Activated gamma-delta T cell treated with anti-CD3 and anti-CD28 coated beads, Interleukin-2, amount 50 U/mL, for 16 hours (primary cell): ENCODE measurements around the gene MCTS1.
A peak's percentile ranks its signal among the peaks of the same experiment; 100 is the strongest.
"Not testable (repeated sequence)": the region's sequence is repeated elsewhere in the genome, so short reads cannot be mapped to it uniquely, and the experiment has no call there.

Experiments
- DNase-seq: peaks from one replicate; pipeline ENCODE4 v3.0.0-alpha.2; 2020; ENCODE audit warnings: low read depth

The MCTS1 gene

DNA sequence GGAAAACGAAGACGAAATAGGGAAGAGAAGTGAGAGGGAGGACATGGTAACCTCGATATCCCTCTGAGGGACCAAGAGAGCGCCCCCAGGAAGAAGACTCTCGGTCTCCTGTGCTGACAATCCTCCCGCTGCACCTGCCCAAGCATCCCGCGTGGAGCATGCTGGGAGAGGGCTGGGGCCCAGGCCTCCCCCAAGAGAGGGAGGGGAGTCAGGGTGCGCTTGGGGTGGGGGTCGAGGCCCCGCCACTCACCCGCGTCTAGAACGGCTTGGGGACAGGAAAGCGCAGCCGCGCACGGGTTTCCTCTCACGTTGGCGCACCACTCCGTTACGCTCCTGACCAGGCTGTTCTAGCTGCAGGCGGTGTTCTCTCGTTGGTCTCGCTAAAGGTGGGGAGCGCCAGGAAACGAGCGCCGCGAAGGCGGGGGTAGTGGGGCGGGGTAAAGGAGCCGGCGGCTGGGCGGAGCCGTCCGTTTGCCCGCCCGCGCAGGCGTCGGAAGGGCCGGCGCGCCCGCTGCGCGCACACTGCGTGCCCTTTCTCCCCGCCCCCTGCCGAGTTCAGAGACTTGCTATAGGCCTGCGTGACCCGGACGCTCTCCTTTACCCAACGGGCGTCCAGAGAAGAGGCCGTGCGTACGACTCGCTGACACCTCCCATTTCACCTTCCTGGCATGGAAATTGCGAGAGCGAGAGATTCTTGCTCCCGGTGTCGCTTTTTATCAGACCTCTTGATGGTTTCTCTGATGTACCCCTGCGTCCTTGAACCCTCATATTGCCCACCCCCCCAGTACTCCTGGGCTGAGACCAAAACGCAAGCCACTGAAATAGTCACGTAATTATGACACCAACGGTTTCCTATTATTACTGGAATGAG is 26.0 kb downstream of the MCTS1 start, which contains the start of gene C1GALT1C1:
TSS of gene C1GALT1C1 (minus strand) at position 388 of the 871 bp plus-strand sequence. CDS start 2,888 bp downstream, outside the sequence.
- DNase-seq: peak; percentile 83

DNA sequence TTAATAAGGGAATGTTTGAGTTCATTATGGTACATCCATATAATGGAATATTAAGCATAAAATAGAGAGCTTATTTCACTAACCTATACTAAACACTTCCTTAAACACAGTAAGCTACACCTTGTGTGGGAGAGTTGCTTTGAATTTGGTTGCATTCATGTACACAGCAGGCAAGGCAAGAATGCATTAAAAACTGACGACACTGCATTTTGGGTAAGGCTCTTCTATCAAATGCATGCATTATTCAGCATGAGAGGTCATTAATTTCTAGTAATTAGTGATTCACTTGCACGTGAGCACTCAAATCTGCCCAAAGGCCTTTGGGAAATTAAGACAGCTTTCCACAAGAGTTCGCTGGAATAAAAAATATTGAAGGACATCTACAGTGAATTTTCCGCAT is 34.7 kb downstream of the MCTS1 start:
- DNase-seq: no peak

DNA sequence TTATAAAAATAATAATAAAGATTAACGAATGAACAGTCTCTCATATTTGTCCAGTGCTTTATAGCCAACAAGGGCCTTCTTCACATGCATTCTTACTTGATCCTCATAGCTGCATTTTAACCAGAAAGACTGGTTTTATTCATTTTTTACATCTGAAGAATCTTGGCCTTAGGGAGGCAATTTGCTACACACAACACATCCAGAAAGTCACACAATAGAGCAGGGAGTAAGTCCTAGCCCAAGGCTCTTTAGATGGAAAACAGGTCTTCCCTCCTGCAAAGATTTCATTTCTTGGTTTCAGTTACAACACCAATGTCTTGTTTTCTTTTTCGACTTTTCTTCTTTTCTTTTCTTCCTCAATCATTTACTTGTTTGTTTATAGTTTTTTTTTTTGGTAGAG is 39.0 kb downstream of the MCTS1 start:
- DNase-seq: no peak

DNA sequence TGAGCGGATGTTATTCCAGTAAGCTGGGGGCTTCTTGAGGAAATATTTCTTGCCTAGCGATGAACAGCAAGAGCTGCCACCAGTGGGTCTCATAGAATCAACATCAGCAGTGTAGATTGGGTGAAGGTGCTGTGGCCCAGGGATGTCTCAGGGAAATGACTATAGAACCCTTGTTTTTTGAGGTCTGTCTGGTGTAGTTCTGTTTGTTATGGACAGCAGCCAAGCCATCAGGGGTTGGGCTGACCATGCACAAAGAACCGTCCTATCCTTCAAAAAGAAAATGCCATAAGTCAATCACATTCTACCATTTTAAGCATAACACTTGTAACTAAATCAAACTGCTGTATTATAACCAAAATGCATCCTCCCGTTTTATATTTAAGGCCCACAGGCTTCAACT is 43.2 kb downstream of the MCTS1 start:
- no peak for DNase-seq

DNA sequence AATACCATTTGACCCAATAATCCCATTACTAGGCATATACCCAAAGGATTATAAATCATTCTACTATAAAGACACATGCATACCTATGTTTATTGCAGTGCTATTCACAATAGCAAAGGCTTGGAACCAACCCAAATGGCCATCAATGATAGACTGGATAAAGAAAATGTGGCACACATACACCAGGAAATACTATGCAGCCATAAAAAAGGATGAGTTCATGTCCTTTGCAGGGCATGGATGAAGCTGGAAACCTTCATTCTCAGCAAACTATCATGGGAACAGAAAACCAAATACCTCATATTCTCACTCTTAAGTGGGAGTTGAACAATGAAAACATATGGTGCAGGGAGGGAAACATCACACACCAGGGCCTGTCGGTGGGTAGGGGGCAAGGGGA is 48.4 kb downstream of the MCTS1 start:
- not testable (repeated sequence) for DNase-seq

DNA sequence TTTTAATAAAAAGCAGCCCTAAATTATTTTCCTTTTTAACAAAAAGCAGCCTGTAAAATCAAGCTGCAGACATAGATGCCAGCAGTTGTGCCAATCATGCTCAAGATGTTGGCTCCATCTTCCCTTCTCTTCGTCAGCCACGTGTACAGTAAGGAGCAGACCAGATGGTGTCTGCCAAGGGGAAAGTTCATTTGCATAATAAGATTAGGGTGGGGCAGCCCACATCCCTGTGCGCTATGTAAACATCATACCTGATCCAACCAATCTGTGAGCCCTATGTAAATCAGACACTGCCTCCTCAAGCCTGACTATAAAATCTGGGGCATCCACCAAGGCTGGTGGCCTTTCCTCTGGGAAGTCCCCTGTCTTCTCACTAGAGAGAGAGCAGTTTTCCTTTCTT is 49.1 kb downstream of the MCTS1 start:
- no peak for DNase-seq

DNA sequence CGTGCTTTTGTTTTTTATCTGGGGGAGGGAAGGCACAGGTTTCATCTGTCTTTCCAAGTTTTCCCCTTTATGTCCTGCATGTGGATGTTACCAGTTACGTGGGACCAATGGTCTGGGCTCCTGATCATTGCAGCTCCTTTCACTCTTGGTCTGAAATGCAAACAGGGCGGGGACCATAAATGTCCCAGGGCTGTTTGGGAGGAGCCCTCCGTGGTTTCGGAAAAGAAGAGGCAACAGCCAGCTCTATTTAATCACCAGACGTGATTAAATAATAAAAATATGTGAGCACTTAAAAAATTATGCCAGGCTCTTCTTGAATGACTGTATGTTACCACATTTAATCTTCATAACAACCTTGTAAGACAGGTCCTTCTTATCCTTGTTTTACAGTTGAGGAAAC is 56.7 kb downstream of the MCTS1 start:
- DNase-seq: no peak
